ENCODE data around the gene ADAP2. TPM values are rescaled to one million over a fixed set of nuclear protein-coding genes. Genes with fewer than 3 reads are reported as not detected.
A peak's percentile ranks its signal among the peaks of the same experiment; 100 is the strongest.
"Not testable (repeated sequence)": the region's sequence is repeated elsewhere in the genome, so short reads cannot be mapped to it uniquely, and the experiment has no call there.

Gene ADAP2
- total RNA-seq, 2 experiments from 2014 or later = 0.72 to 1.2 TPM

- H3K27ac Mint-ChIP-seq; POLR2A ChIA-PET; H3K27me3 Mint-ChIP-seq; ATAC-seq; H3K9me3 Mint-ChIP-seq (ENCODE audit: low read depth); H3K4me1 Mint-ChIP-seq; CTCF ChIA-PET; DNase-seq; H3K36me3 Mint-ChIP-seq (ENCODE audit: low read depth); H3K4me3 Mint-ChIP-seq; intact Hi-C loops (cut with DNase I, micrococcal nuclease): not testable (repeated sequence)
Measured at GRCh38 chr17:30931582-30931981, 9.8 kb downstream of the ADAP2 start.

- no peaks in the 10 kb centered on the region for H3K4me1 Mint-ChIP-seq
- H3K36me3 Mint-ChIP-seq (ENCODE audit: low read depth) = no peaks in the 10 kb centered on the region
- intact Hi-C loops (cut with DNase I, micrococcal nuclease) = no loop called here
- ChIA-PET POLR2A (no interaction called here), CTCF (interaction anchor here (0.7 kb wide), 1 partner anchor 18 kb away, joined by 3 read pairs; no protein-coding TSS in a partner anchor)
- no peaks in the 10 kb centered on the region for H3K9me3 Mint-ChIP-seq (ENCODE audit: low read depth)
- DNase-seq (no peak), ATAC-seq (no peak)
- no peak overlapping the region for H3K4me3 Mint-ChIP-seq
- no peaks in the 10 kb centered on the region for H3K27me3 Mint-ChIP-seq
- H3K27ac Mint-ChIP-seq = no peak overlapping the region
Measured at GRCh38 chr17:30933966-30934365, 12.2 kb downstream of the ADAP2 start.

- Mint-ChIP-seq H3K27ac (no peak overlapping the region), H3K9me3 (ENCODE audit: low read depth) (no peaks in the 10 kb centered on the region), H3K4me3 (no peak overlapping the region), H3K4me1 (peaks cover 2% of the 10 kb centered on the region), H3K36me3 (ENCODE audit: low read depth) (no peaks in the 10 kb centered on the region), H3K27me3 (no peaks in the 10 kb centered on the region)
- ChIA-PET CTCF (interaction anchor here (0.9 to 1.3 kb wide), 2 partner anchors 12 to 274 kb away, joined by 3 to 4 read pairs; no protein-coding TSS in a partner anchor), POLR2A (no interaction called here)
- intact Hi-C loops (cut with DNase I, micrococcal nuclease) = no loop called here
- ATAC-seq = peak; percentile 36
- peak; percentile 18 for DNase-seq
Measured at GRCh38 chr17:30939051-30939689, 17.4 kb downstream of the ADAP2 start.

GRCh38 chr17:30942308-30943079 lies 20.7 kb downstream of the ADAP2 start:
- POLR2A ChIA-PET = no interaction called here
- DNase-seq (no peak), ATAC-seq (peak; percentile 26)
- Mint-ChIP-seq H3K36me3 (ENCODE audit: low read depth) (no peaks in the 10 kb centered on the region), H3K4me3 (no peak overlapping the region), H3K27ac (no peak overlapping the region), H3K27me3 (no peaks in the 10 kb centered on the region), H3K4me1 (peaks cover 2% of the 10 kb centered on the region), H3K9me3 (ENCODE audit: low read depth) (no peaks in the 10 kb centered on the region)
- intact Hi-C loops (cut with DNase I, micrococcal nuclease) = no loop called here
- CTCF ChIA-PET = interaction anchor here (1.5 kb wide), 1 partner anchor 28 kb away, joined by 3 read pairs; the partner anchor contains the start of gene RNF135

GRCh38 chr17:30947796-30948195 lies 26.1 kb downstream of the ADAP2 start:
- Mint-ChIP-seq H3K36me3 (ENCODE audit: low read depth) (no peaks in the 10 kb centered on the region), H3K4me1 (no peaks in the 10 kb centered on the region), H3K4me3 (no peak overlapping the region), H3K27me3 (no peaks in the 10 kb centered on the region), H3K27ac (no peak overlapping the region), H3K9me3 (ENCODE audit: low read depth) (no peaks in the 10 kb centered on the region)
- DNase-seq = no peak
- POLR2A ChIA-PET = no interaction called here
- no peak for ATAC-seq
- intact Hi-C loops (cut with DNase I, micrococcal nuclease) = no loop called here
- CTCF ChIA-PET = no interaction called here

- ATAC-seq (no peak), DNase-seq (no peak)
- intact Hi-C loops (cut with DNase I, micrococcal nuclease) = no loop called here
- Mint-ChIP-seq H3K4me1 (no peaks in the 10 kb centered on the region), H3K27ac (no peak overlapping the region), H3K9me3 (ENCODE audit: low read depth) (no peaks in the 10 kb centered on the region), H3K27me3 (no peaks in the 10 kb centered on the region), H3K4me3 (no peak overlapping the region), H3K36me3 (ENCODE audit: low read depth) (no peaks in the 10 kb centered on the region)
- ChIA-PET CTCF (no interaction called here), POLR2A (no interaction called here)
Measured at GRCh38 chr17:30950189-30950588, 28.4 kb downstream of the ADAP2 start.

- no peaks in the 10 kb centered on the region for H3K27me3 Mint-ChIP-seq
- H3K4me1 Mint-ChIP-seq = no peaks in the 10 kb centered on the region
- no peaks in the 10 kb centered on the region for H3K9me3 Mint-ChIP-seq (ENCODE audit: low read depth)
- intact Hi-C loops (cut with DNase I, micrococcal nuclease) = no loop called here
- no peak overlapping the region for H3K4me3 Mint-ChIP-seq
- H3K36me3 Mint-ChIP-seq (ENCODE audit: low read depth) = no peaks in the 10 kb centered on the region
- CTCF ChIA-PET = no interaction called here
- POLR2A ChIA-PET = no interaction called here
- no peak overlapping the region for H3K27ac Mint-ChIP-seq
- ATAC-seq (no peak), DNase-seq (no peak)
Measured at GRCh38 chr17:30950669-30951399, 29.1 kb downstream of the ADAP2 start.

- POLR2A ChIA-PET = no interaction called here
Measured at GRCh38 chr17:30952638-30953393, 31.1 kb downstream of the ADAP2 start.

GRCh38 chr17:30954046-30954830 lies 32.5 kb downstream of the ADAP2 start:
- ChIA-PET CTCF (interaction anchor here (0.6 kb wide), 1 partner anchor 128 kb away, joined by 3 read pairs; no protein-coding TSS in a partner anchor), POLR2A (no interaction called here)
- Mint-ChIP-seq H3K27ac (no peak overlapping the region), H3K4me3 (no peak overlapping the region), H3K27me3 (no peaks in the 10 kb centered on the region), H3K36me3 (ENCODE audit: low read depth) (no peaks in the 10 kb centered on the region), H3K9me3 (ENCODE audit: low read depth) (no peaks in the 10 kb centered on the region), H3K4me1 (no peaks in the 10 kb centered on the region)
- no peak for ATAC-seq
- DNase-seq = no peak
- intact Hi-C loops (cut with DNase I, micrococcal nuclease) = no loop called here

More at GRCh38 chr17:30952638-30953393, 31.1 kb downstream of the ADAP2 start:
- intact Hi-C loops (cut with DNase I, micrococcal nuclease) = no loop called here
- no peak for ATAC-seq
- H3K36me3 Mint-ChIP-seq (ENCODE audit: low read depth) = no peaks in the 10 kb centered on the region
- no peak for DNase-seq
- no peaks in the 10 kb centered on the region for H3K9me3 Mint-ChIP-seq (ENCODE audit: low read depth)
- CTCF ChIA-PET = interaction anchor here (1.0 kb wide), 1 partner anchor 26 kb away, joined by 3 read pairs; no protein-coding TSS in a partner anchor
- H3K4me3 Mint-ChIP-seq = no peak overlapping the region
- no peak overlapping the region for H3K27ac Mint-ChIP-seq
- H3K4me1 Mint-ChIP-seq = no peaks in the 10 kb centered on the region
- H3K27me3 Mint-ChIP-seq = no peaks in the 10 kb centered on the region

GRCh38 chr17:30956764-30957374 lies 35.1 kb downstream of the ADAP2 start:
- H3K27me3 Mint-ChIP-seq = no peaks in the 10 kb centered on the region
- peaks cover 6% of the 10 kb centered on the region for H3K4me1 Mint-ChIP-seq
- H3K4me3 Mint-ChIP-seq = no peak overlapping the region
- ATAC-seq = no peak
- no peak for DNase-seq
- no peaks in the 10 kb centered on the region for H3K36me3 Mint-ChIP-seq (ENCODE audit: low read depth)
- CTCF ChIA-PET = no interaction called here
- H3K9me3 Mint-ChIP-seq (ENCODE audit: low read depth) = no peaks in the 10 kb centered on the region
- intact Hi-C loops (cut with DNase I, micrococcal nuclease) = no loop called here
- no peak overlapping the region for H3K27ac Mint-ChIP-seq
- POLR2A ChIA-PET = interaction anchor here (0.6 kb wide), 1 partner anchor 188 kb away, joined by 5 read pairs; no protein-coding TSS in a partner anchor

All from activated CD4-positive, alpha-beta T cell treated with anti-CD3 and anti-CD28 coated beads for 36 hours (primary cell).